DLD1 (cell line): ENCODE results near the gene CLTRN.
"Not testable (repeated sequence)": the region's sequence is repeated elsewhere in the genome, so short reads cannot be mapped to it uniquely, and the experiment has no call there.

Experiments used
- in situ Hi-C: cut with HindIII; loops from 2 replicates; pipeline ENCODE4 v1.10.0; 2017; ENCODE audit warnings: low sequenced_read_pairs

Gene CLTRN

GRCh38 chrX:15664487-15665444 is at the start of gene CLTRN:
Gene CLTRN (minus strand): TSS chrX:15664805. CDS start chrX:15664775, 30 bp downstream.
- in situ Hi-C loops = no loop called here

- in situ Hi-C loops = not testable (repeated sequence)
These were observed 39.7 kb upstream of the CLTRN start for GRCh38 chrX:15704273-15704672.

GRCh38 chrX:15703809-15704208 is 39.2 kb upstream of the CLTRN start:
- in situ Hi-C loops = not testable (repeated sequence)

GRCh38 chrX:15702488-15703371 is 38.1 kb upstream of the CLTRN start:
- in situ Hi-C loops = no loop called here

- in situ Hi-C loops = no loop called here
These were observed 31.9 kb upstream of the CLTRN start for GRCh38 chrX:15696516-15696915.

GRCh38 chrX:15694941-15695451 is 30.4 kb upstream of the CLTRN start:
- in situ Hi-C loops = no loop called here

GRCh38 chrX:15686818-15687685 is 22.4 kb upstream of the CLTRN start:
- in situ Hi-C loops = no loop called here

GRCh38 chrX:15683193-15683592 is 18.6 kb upstream of the CLTRN start:
- in situ Hi-C loops = no loop called here

- in situ Hi-C loops = no loop called here
These were observed 16.8 kb upstream of the CLTRN start for GRCh38 chrX:15681433-15681832.

- in situ Hi-C loops = no loop called here
These were observed 15.8 kb upstream of the CLTRN start for GRCh38 chrX:15680401-15680800.

GRCh38 chrX:15679246-15679645 is 14.6 kb upstream of the CLTRN start:
- in situ Hi-C loops = no loop called here

- in situ Hi-C loops = no loop called here
These were observed 13.7 kb upstream of the CLTRN start for GRCh38 chrX:15678339-15678738.

GRCh38 chrX:15676886-15677285 is 12.3 kb upstream of the CLTRN start:
- in situ Hi-C loops = no loop called here

- in situ Hi-C loops = no loop called here
These were observed 10.9 kb upstream of the CLTRN start for GRCh38 chrX:15675490-15675921.

- in situ Hi-C loops = no loop called here
These were observed 10.4 kb upstream of the CLTRN start for GRCh38 chrX:15674841-15675489.

GRCh38 chrX:15674514-15674840 is 9.9 kb upstream of the CLTRN start:
- in situ Hi-C loops = no loop called here

- in situ Hi-C loops = no loop called here
These were observed 9.4 kb upstream of the CLTRN start for GRCh38 chrX:15673970-15674369.

- in situ Hi-C loops = no loop called here
These were observed 8.3 kb upstream of the CLTRN start for GRCh38 chrX:15672881-15673280.

- in situ Hi-C loops = no loop called here
These were observed 1.2 kb downstream of the CLTRN start for GRCh38 chrX:15663439-15663838.

GRCh38 chrX:15654804-15655203 is 9.8 kb downstream of the CLTRN start:
- in situ Hi-C loops = not testable (repeated sequence)
